CD4-positive, alpha-beta T cell treated with Interleukin-6 at 100 ng/mL for 8 hours (primary cell): ENCODE measurements around the gene ZSWIM6.

ENCODE experiments used
- DNase-seq: peaks from one replicate; pipeline ENCODE4 v3.0.0-alpha.2; 2020; ENCODE audit warnings: mixed read lengths, low spot score

The ZSWIM6 gene

DNA sequence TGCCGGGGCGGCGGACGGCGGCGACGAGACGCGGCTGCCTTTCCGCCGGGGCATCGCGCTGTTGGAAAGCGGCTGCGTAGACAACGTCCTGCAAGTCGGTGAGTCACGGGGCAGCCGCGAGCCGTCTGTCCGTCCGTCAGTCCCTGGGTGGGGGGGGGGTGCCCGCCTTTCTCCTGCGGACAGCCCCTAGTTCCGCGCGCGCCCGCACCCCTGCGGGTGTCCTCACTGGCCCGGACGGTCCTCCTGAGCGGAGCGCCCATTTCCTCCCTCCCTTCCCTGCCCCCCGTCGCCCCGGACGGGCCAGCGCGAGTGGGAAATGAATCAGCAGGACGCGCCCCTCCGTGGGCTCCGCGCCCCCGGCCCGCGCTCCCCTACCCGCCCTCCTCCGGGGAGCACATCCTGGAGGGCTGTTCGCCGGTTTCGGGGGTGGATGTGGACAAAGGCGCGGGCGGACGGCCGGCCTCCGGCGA, 828 bp downstream of the ZSWIM6 start:
- peak; percentile 19 for DNase-seq

- DNase-seq = peak; percentile 16
Measured at GRCh38 chr5:61333321-61333953, 1.4 kb downstream of the ZSWIM6 start.

DNA sequence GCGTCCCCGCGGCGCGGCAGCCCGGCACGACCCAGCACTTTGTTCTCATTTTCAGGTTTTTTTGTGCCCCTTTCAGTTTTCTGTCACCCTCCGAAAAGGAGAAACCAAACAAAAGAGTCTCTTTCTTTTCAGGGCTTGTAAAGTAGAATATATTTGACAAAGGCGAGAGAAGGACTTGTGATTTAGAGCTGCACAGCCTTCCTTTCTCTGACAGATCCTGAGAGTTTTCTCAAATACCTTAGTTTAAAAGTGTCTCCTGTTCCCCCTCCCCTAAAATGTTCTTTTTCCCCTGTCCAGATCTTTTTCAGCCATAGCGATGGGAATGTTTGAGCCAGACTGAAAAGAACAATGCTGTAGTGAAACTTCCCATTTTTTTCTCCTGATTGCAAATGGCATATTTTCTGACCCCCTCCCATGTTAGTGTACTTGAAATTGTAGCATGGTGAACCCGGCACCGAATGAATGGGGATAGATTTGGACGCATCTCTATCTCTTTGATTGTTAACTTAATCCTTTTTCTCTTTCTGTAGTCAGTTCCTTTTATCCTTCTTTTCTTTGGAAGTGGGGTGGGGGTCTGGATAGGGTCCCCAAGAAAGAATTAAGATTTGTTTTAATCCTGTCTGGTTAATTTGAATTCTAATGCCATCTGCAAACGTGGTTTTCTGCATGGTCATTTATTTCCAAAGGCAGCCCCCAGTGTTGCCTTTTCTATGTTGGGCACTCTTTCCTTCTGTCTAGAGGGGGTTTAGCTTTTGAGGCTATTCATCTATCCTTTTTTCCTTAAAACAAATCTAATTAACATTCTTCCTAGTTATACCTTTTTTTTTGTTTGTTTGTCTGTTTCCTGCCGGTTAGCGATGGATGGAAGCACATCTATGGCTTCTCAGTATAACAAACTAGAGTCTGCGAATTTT, 2.2 kb downstream of the ZSWIM6 start:
- no peak for DNase-seq

DNA sequence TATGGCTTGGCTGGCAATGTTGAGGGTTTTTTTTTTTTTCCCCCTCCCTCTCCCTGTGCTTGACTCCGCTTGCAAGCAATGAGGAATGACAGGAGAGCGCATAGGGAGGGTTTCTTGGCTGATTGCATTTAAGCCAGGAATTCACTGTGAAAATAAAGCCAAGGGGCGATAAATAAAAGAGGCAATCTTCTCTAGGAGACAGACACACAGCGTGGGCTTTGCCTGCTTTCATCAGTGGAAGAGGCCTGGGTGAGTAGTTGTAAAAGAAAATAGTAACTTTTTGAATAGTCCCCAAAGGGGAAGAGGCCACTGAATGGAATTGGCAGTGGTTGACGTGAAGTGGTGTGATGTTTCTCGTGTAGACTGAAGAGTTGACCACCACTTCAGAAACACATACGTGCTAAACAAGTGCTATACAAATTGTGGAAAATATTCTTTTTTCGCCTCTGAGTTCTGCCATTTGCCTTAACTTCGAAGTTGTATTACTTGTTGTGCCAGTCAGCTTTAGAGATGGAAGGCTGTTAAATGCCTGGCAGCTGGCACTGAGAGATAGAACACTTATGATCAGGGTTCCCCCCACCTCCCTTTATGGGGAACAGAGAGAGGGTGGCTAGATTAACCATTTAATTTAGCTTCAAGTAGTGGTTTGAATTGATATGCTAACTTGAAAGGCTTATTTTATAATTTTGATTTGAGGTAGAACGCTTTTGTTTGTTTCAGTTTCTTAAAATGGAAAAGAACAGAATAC, 3.0 kb downstream of the ZSWIM6 start:
- DNase-seq = no peak

- DNase-seq = no peak
Measured at GRCh38 chr5:61339764-61340163, 7.7 kb downstream of the ZSWIM6 start.

DNA sequence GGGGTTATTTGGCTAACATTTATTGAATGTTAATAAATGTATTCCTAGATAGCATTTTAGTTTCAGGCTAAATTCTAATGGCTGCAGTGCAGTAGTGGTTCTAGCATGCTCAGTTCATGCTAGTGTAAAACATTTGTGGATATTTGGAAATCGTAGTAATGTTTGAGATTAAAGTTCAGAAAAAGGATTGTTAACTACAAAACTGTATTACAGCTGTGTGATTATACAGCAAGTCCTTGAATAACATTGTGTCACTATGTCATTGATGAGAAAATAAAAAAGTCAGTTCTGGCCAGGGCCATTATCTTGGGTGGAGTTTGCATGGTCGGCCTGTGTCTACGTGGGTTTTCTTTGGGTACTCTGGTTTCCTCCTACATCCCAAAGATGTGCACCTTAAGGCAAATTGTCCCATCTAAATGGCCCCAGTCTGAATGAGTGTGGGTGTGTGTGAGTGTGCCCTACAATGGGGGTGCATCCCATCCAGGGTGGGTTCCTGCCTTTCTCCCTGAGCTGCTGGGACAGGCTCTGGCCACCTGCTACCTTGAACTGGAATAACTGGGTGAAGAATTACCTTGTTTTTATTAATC, 8.8 kb downstream of the ZSWIM6 start:
- DNase-seq = no peak

GRCh38 chr5:61342071-61342501, 10.0 kb downstream of the ZSWIM6 start:
- no peak for DNase-seq

- DNase-seq = no peak
Measured at GRCh38 chr5:61344187-61344944, 12.3 kb downstream of the ZSWIM6 start.

GRCh38 chr5:61346511-61346910, 14.5 kb downstream of the ZSWIM6 start:
- no peak for DNase-seq

- DNase-seq = no peak
Measured at GRCh38 chr5:61347080-61347479, 15.0 kb downstream of the ZSWIM6 start.

DNA sequence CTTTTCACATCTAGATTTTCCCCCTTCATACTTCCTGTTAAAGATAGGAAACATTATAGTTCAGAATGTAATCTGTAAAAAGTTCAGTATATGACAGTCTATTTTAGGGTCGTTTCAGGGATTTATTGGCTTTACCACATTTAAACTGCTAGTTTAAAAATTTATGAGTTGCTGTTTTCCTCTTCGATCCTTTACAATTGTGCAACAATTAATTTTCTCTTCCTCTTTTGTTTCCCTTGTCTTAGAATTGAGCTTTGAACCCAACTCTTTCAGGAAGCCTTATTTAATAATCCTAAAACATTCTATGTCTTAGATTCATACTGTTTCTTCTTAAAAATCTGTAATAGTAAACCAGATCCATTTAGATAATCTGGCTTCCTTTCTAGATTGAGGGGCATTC, 16.4 kb downstream of the ZSWIM6 start:
- no peak for DNase-seq

DNA sequence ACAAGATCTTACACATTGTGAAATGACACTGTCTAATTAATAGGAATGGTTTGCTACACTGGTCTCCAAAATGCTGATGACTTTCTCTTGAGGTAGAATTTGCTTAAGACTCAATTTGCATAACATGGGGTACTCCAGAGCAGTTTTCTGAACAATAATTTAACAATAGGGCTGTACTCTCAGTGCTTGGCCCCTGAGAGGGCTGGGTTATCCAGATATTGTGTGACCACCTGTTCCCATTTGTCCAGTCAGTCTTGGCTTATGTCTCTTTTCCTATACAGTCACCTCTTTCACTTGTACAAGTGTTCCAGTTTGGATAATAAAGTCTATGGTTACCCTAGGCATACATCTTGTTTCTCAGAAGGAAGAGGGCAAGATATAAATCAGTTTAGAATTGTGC, 17.9 kb downstream of the ZSWIM6 start:
- DNase-seq = no peak

DNA sequence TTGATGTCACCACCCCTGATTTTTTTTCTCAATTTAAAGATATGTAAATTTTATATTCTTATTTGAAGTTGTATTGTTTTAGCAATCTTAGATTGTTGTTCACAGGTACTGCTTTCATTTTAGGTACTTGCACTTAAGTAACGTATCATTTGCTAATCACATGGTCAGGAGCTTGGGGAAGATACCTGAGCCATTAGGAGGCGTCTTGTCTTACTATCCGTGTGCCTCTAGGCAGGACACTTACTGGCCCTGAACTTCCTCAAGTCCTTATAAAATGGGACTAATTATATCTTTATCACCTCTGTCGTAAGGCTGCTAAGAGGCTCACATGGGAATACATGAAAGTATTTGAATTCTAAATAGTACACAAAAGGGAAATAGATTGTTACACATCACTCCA, 18.5 kb downstream of the ZSWIM6 start:
- no peak for DNase-seq

GRCh38 chr5:61351733-61352132, 19.7 kb downstream of the ZSWIM6 start:
- DNase-seq = no peak

DNA sequence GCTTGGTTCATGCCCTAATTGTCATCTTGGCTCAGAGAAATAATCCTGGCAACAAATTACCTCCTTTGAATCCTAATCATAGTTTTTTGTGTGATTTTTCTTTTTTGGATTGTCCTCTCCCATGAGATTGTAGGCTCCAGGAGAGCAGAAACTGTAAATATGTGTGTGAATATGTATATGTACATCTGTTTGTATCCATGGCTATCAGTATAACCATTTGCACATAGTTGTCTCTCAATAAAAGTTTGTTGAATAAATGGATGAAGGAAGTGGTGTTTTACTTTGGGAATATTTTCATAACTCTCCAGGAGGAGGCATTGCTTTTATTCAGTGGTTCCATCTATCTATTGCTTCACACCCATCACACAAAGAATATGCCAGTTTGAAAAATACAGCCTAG, 20.1 kb downstream of the ZSWIM6 start:
- no peak for DNase-seq

DNA sequence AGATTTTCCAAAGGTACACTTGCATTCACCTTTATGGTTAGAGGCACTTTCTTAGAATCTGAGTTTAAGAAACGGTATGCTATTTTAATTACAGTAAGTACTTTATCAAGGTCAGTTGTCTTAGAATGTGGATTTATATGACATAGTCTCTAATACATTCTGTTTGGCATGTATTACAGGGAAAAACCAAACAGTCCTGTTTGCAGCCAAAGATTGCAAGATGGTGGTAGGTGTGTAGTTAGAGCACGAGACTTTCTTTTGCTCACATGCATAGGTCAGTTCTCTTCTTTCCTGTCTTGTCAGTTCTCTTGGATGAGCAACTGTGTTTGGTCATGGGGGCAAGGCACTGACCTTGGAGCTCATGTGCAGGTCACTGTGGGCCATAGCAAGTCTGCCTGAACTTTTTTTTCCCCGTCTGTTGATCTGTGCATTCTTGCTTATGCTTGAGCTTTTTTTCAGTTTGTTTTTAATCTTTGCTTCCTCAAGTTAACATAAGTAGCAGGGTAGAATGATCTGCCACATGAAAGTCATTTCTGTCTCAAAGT, 20.6 kb downstream of the ZSWIM6 start:
- no peak for DNase-seq

- no peak for DNase-seq
Measured at GRCh38 chr5:61353293-61353692, 21.2 kb downstream of the ZSWIM6 start.

- no peak for DNase-seq
Measured at GRCh38 chr5:61354199-61354598, 22.1 kb downstream of the ZSWIM6 start.

- DNase-seq = no peak
Measured at GRCh38 chr5:61357745-61358144, 25.7 kb downstream of the ZSWIM6 start.

- DNase-seq = no peak
Measured at GRCh38 chr5:61362796-61363368, 30.8 kb downstream of the ZSWIM6 start.
